ENCODE results near the gene AGAP2.
"Not testable (repeated sequence)": the region's sequence is repeated elsewhere in the genome, so short reads cannot be mapped to it uniquely, and the experiment has no call there.

AGAP2 gene

DNA sequence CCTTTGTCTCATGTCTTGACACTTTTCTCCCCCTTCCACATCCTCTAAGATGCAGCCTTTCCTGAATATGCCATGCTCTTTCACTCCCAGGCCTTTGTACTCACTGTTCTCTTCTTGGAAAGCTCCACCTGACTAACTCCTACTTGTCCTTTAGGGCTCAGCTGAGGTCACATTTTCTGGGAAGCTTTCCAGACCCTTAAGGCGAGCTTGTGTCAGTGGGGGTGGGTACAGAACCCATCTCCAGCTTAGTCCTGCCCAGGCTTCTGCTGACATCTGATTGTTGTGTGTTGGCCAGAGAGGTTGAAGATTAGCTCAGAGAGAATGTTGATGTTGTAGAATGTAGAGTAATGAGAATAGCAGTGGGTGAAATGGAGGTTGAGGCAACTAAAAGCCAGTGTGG lies 41.2 kb upstream of the AGAP2 start:
- Histone ChIP-seq H3K9ac (ENCODE audit: insufficient read length) (no peak overlapping the region), H3K36me3 (ENCODE audit: insufficient read depth, low read length) (peaks cover 4% of the 10 kb centered on the region), H3K4me3 (no peak overlapping the region), H3K27ac (no peak overlapping the region), H3K9me3 (ENCODE audit: low read depth, low read length) (no peaks in the 10 kb centered on the region)
- no peak for TF ChIP-seq POLR2AphosphoS5 (IDR thresholded peaks at IDR 0.05; ENCODE audit: borderline replicate concordance, low read depth, low read length)
- no peak for DNase-seq (ENCODE audit: low read depth, low spot score)

DNA sequence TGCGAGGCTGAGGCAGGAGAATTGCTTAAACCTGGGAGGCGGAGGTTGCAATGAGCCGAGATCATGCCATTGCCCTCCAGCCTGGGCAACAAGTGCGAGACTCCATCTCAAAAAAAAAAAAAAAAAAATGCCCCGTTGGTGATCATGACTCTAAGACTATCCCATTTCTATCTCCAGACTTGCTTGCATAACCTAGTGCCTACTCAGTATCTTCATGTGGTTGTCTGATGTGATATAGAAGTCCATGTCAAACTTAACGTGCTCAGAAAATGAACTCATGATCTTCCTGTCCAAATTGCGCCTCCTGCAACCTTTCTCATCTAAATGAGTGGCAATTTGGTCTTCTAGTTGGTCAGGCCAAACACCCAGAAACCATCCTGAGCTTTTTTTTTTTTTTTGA lies 39.4 kb upstream of the AGAP2 start:
- no peak overlapping the region for H3K9ac ChIP-seq (ENCODE audit: insufficient read length)
- no peak overlapping the region for H3K4me3 ChIP-seq
- TF ChIP-seq FOXP2 (optimal IDR thresholded peaks at IDR 0.05; ENCODE audit: control extremely low read depth, extremely low read length, insufficient read depth) (no peak), POLR2AphosphoS5 (IDR thresholded peaks at IDR 0.05; ENCODE audit: borderline replicate concordance, low read depth, low read length) (no peak), EZH2 (IDR thresholded peaks at IDR 0.05) (no peak)
- DNase-seq (ENCODE audit: low read depth, low spot score) = no peak
- no peaks in the 10 kb centered on the region for H3K9me3 ChIP-seq (ENCODE audit: low read depth, low read length)
- no peak overlapping the region for H3K27ac ChIP-seq
- no peaks in the 10 kb centered on the region for H3K36me3 ChIP-seq (ENCODE audit: insufficient read depth, low read length)

DNA sequence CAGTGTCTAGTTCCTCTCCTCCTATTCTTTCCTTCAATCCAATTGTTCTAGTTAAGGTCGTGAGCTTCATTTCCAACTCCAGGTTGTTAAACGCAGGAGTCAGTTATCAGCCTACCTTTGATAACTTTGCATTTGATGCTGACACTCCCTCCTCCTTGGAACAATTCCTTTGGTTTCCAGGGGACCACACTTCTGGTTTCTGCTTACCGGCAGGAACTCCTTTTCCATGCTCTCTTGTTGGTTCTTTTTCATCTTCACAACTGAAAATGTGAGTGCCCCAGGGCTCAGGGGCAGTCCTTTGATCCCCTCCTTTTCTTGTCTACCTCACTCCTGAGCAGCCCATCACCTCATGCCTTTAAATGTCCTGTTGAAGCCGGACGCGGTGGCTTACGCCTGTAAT lies 38.8 kb upstream of the AGAP2 start:
- H3K9me3 ChIP-seq (ENCODE audit: low read depth, low read length) = no peaks in the 10 kb centered on the region
- H3K4me3 ChIP-seq = no peak overlapping the region
- TF ChIP-seq POLR2AphosphoS5 (IDR thresholded peaks at IDR 0.05; ENCODE audit: borderline replicate concordance, low read depth, low read length) (no peak), EZH2 (IDR thresholded peaks at IDR 0.05) (no peak), FOXP2 (optimal IDR thresholded peaks at IDR 0.05; ENCODE audit: control extremely low read depth, extremely low read length, insufficient read depth) (no peak)
- no peaks in the 10 kb centered on the region for H3K36me3 ChIP-seq (ENCODE audit: insufficient read depth, low read length)
- DNase-seq (ENCODE audit: low read depth, low spot score) = no peak
- H3K27ac ChIP-seq = no peak overlapping the region
- no peak overlapping the region for H3K9ac ChIP-seq (ENCODE audit: insufficient read length)

GRCh38 chr12:57776247-57776587 lies 37.7 kb upstream of the AGAP2 start:
- TF ChIP-seq EZH2 (IDR thresholded peaks at IDR 0.05) (no peak), POLR2AphosphoS5 (IDR thresholded peaks at IDR 0.05; ENCODE audit: borderline replicate concordance, low read depth, low read length) (no peak)
- no peaks in the 10 kb centered on the region for H3K9me3 ChIP-seq (ENCODE audit: low read depth, low read length)
- no peaks in the 10 kb centered on the region for H3K36me3 ChIP-seq (ENCODE audit: insufficient read depth, low read length)
- H3K27ac ChIP-seq = no peak overlapping the region
- no peak overlapping the region for H3K4me3 ChIP-seq
- no peak for DNase-seq (ENCODE audit: low read depth, low spot score)
- no peak overlapping the region for H3K9ac ChIP-seq (ENCODE audit: insufficient read length)

- H3K27ac ChIP-seq = no peak overlapping the region
- no peak for DNase-seq (ENCODE audit: low read depth, low spot score)
- H3K9me3 ChIP-seq (ENCODE audit: low read depth, low read length) = no peaks in the 10 kb centered on the region
- peaks cover 3% of the 10 kb centered on the region for H3K36me3 ChIP-seq (ENCODE audit: insufficient read depth, low read length)
- TF ChIP-seq EZH2 (IDR thresholded peaks at IDR 0.05) (no peak), FOXP2 (optimal IDR thresholded peaks at IDR 0.05; ENCODE audit: control extremely low read depth, extremely low read length, insufficient read depth) (no peak), POLR2AphosphoS5 (IDR thresholded peaks at IDR 0.05; ENCODE audit: borderline replicate concordance, low read depth, low read length) (no peak)
- no peak overlapping the region for H3K9ac ChIP-seq (ENCODE audit: insufficient read length)
- H3K4me3 ChIP-seq = no peak overlapping the region
Observed at GRCh38 chr12:57775563-57776246, 37.2 kb upstream of the AGAP2 start.

DNA sequence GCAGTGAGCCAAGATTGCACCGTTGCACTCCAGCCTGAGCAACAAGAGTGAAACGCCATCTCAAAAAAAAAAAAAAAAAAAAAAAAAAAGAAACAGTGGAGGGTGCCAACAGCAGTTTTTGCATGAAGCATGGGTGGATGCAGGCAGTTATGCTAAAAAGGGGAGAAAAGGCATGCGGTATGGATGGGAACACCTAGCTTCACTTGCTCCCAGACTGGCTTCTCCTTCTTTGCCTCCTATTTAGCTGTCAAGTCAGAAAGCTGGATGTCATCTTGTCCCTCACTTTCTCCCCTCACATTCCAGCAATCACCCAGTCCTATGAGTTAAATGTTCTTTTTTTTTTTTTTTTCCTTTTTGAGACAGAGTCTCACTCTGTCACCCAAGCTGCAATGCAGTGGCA lies 36.5 kb upstream of the AGAP2 start:
- Histone ChIP-seq H3K4me3 (no peak overlapping the region), H3K9ac (ENCODE audit: insufficient read length) (no peak overlapping the region), H3K27ac (no peak overlapping the region), H3K9me3 (ENCODE audit: low read depth, low read length) (no peaks in the 10 kb centered on the region), H3K36me3 (ENCODE audit: insufficient read depth, low read length) (peaks cover 9% of the 10 kb centered on the region)
- DNase-seq (ENCODE audit: low read depth, low spot score) = no peak
- TF ChIP-seq POLR2AphosphoS5 (IDR thresholded peaks at IDR 0.05; ENCODE audit: borderline replicate concordance, low read depth, low read length) (no peak), FOXP2 (optimal IDR thresholded peaks at IDR 0.05; ENCODE audit: control extremely low read depth, extremely low read length, insufficient read depth) (no peak), EZH2 (IDR thresholded peaks at IDR 0.05) (no peak)

- peaks cover 13% of the 10 kb centered on the region for H3K36me3 ChIP-seq (ENCODE audit: insufficient read depth, low read length)
- not testable (repeated sequence) for H3K4me3 ChIP-seq; H3K27ac ChIP-seq; H3K9ac ChIP-seq (ENCODE audit: insufficient read length); DNase-seq (ENCODE audit: low read depth, low spot score); H3K9me3 ChIP-seq (ENCODE audit: low read depth, low read length)
Observed at GRCh38 chr12:57774634-57775033, 36.1 kb upstream of the AGAP2 start.

DNA sequence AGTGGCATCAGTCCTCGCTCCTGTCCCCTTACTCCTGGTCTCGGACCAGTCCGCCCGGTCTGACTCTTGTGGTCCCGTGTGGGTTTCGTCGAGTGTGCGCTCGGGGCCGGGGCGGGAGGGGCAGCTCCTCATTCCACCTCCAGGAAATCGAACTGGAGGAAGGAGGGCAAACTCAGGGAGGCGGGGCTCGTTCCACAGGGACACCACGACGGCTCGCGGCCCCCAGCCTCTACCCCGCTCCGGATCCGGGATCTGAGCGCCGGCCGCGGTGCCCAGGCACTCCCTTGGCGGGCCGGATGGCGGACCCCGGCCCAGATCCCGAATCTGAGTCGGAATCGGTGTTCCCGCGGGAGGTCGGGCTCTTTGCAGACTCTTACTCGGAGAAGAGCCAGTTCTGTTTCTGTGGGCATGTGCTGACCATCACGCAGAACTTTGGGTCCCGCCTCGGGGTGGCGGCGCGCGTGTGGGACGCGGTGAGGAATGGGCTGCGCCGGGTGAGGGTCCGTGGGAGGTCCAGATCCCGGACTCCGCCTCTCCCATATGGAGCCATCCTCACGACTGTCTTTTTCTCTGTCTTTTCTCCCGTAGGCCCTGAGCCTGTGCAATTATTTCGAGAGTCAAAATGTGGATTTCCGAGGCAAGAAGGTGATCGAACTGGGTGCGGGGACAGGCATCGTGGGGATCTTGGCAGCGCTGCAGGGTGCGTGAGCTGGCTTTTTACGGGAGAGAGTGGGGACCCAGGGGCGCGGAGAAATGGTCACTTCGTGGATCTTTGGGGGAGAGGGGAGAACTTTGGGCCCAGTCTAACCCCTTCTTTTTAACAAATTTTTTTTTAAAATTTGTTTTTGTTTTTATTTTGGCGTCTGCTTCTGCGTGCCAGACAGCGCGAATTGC lies 34.1 kb upstream of the AGAP2 start, which contains the start of gene EEF1AKMT3:
TSS of gene EEF1AKMT3 (plus strand) at position 186 of the 894 bp plus-strand sequence. CDS start at position 297, 111 bp downstream.
- DNase-seq (ENCODE audit: low read depth, low spot score) = no peak
- H3K9ac ChIP-seq (ENCODE audit: insufficient read length) = peak within 1 kb of the TSS; percentile 98
- peaks cover 24% of the 10 kb centered on the region for H3K36me3 ChIP-seq (ENCODE audit: insufficient read depth, low read length)
- H3K9me3 ChIP-seq (ENCODE audit: low read depth, low read length) = no peaks in the 10 kb centered on the region
- peak within 1 kb of the TSS; percentile 96 for H3K27ac ChIP-seq
- TF ChIP-seq EZH2 (IDR thresholded peaks at IDR 0.05) (no peak), FOXP2 (optimal IDR thresholded peaks at IDR 0.05; ENCODE audit: control extremely low read depth, extremely low read length, insufficient read depth) (no peak), POLR2AphosphoS5 (IDR thresholded peaks at IDR 0.05; ENCODE audit: borderline replicate concordance, low read depth, low read length) (no peak)
- H3K4me3 ChIP-seq = peak within 1 kb of the TSS; percentile 98
